Right cardiac atrium (tissue), 5 donors: ENCODE measurements around the gene PLA2G2D. TPM values are rescaled to one million over a fixed set of nuclear protein-coding genes. Genes with fewer than 3 reads are reported as not detected.

Source experiments
- ATAC-seq, 2 donors: fragments of 200-7000 bp; cut with Tn5 transposase; one replicate each; pipeline versions ENCODE4 v1.8.0 to v1.9.1; 2020; ENCODE audit warnings: moderate library complexity in 2 of 2, mild to moderate bottlenecking in 1 of 2
- DNase-seq, 3 donors: peaks; one replicate each; pipeline ENCODE4 v3.0.0-alpha.2; 2020
- H3K27ac ChIP-seq: one replicate; pipeline ENCODE4 v1.5.1; 2013; ENCODE audit warnings: mild to moderate bottlenecking, low read length, control low read depth, moderate library complexity
- H3K27me3 ChIP-seq: one replicate; pipeline ENCODE4 v1.6.1; 2013; ENCODE audit not compliant: control insufficient read depth, insufficient read depth
- H3K4me1 ChIP-seq: one replicate; pipeline ENCODE4 v1.6.1; 2013; ENCODE audit warnings: low read length; ENCODE audit not compliant: control insufficient read depth, insufficient read depth
- H3K4me3 ChIP-seq: one replicate; pipeline ENCODE4 v1.5.1; 2013; ENCODE audit warnings: low read length, control low read depth
- H3K9me3 ChIP-seq: one replicate; pipeline ENCODE4 v1.6.1; 2013; ENCODE audit warnings: low read length; ENCODE audit not compliant: control insufficient read depth
- WGBS: extraction: QIAGEN DNeasy Blood & Tissue Kit; methylation state at CpG from one replicate; pipeline ENCODE4 v1.1.7; 2013; 5-methylcytosine and 5-hydroxymethylcytosine counted together
- intact Hi-C, 4 donors: fragments of 100-400 bp; cut with DNase I; formaldehyde crosslinking; loops; one replicate each; pipeline versions ENCODE4 v1.11.0 to v1.14.0; 2022 to 2023
- polyA plus RNA-seq: library from polyadenylated mRNA; stranded (reverse); fragments of 200-250 nt; gene quantifications from one replicate; pipeline ENCODE4 v1.2.3, GENCODE V29; 2013
- total RNA-seq, 4 donors: library from RNA; stranded (reverse); fragmentation: NEBNext Ultra II Directional; extraction: Animal tissue kit (Norgen Biotek cat#: 25700); gene quantifications; one replicate each; pipeline ENCODE4 v1.2.1, GENCODE V29; 2021
- donor health status: healthy with polysubstance abuse.
- donor health status: DM: no; HTN: yes; CAD: no.
- donor health status: DM: no; HTN: no; CAD: no.
- donor health status: DM: no; HTN: yes; CAD: no; lungs with severe emphysema.
- donor health status: DM: yes; HTN: yes; CAD: no.

The PLA2G2D gene
- total and polyA plus RNA-seq, 5 donors, result not detected

DNA sequence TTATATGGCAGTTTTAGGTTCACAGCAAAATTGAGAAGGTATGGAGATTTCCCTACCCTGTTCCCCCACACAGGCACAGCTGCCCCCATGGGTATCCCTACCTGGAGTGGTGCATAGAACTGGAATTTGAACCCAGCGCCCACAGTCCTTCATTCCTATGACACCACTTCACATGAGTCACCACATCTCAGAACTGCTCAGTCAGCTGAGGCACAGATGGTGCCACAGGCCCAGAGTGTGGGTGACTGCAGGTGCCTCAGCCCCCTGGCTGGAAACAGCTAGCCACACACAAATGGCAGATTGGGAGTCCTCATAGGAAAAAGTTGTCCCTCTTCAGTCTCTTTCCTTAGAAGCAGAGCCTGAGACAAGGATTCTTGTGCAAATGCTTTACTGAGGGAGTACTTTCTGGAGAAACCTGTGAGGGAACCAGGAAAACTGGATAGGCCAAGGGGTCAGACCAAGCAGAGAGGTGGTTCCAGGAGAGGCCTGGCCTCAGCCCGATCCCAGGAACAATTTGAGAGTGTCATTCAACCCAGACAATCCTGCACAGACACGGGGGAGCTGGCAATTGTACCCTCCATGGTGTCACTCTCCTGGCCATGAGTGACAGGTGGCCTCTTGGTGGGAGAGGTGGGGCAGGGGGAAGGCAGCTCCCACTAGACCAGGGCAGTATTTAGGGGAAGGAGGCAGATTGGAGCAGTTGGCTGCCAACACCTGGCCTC is 6.9 kb downstream of the PLA2G2D start:
- intact Hi-C loops, result no loop called here
- 81% methylated on average over 3 of the region's 3 CpGs for WGBS
- H3K27me3 ChIP-seq, result no peaks in the 10 kb centered on the region

DNA sequence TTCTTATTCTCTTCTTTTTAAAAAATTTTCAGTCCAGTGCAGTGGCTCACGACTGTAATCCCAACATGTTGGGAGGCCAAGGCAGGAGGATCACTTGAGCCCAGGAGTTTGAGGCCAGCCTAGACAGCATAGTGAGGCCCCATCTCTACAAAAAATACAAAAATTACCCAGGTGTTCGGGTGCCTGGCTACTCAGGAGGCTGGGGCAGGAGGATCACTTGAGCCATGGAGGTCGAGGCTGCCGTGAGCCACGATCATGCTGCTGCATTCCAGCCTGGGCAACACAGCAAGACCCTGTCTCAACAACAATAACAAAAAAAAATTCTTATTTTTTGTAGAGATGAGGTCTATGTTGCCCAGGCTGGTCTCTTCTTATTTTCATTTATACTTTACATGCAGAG is 7.9 kb downstream of the PLA2G2D start:
- Histone ChIP-seq H3K27me3 (no peaks in the 10 kb centered on the region), H3K4me3 (no peak overlapping the region), H3K27ac (no peak overlapping the region), H3K4me1 (peaks cover 3% of the 10 kb centered on the region), H3K9me3 (no peaks in the 10 kb centered on the region)
- WGBS, result 96% methylated on average over 5 of the region's 5 CpGs
- intact Hi-C loops, result no loop called here
- ATAC-seq, result no peak
- DNase-seq, result no peak

More for the DNA sequence above, 6.9 kb downstream of the PLA2G2D start:
- peaks cover 3% of the 10 kb centered on the region for H3K4me1 ChIP-seq
- H3K9me3 ChIP-seq, result no peaks in the 10 kb centered on the region
- no peak overlapping the region for H3K27ac ChIP-seq
- no peak overlapping the region for H3K4me3 ChIP-seq
- no peak for ATAC-seq
- DNase-seq, result no peak

DNA sequence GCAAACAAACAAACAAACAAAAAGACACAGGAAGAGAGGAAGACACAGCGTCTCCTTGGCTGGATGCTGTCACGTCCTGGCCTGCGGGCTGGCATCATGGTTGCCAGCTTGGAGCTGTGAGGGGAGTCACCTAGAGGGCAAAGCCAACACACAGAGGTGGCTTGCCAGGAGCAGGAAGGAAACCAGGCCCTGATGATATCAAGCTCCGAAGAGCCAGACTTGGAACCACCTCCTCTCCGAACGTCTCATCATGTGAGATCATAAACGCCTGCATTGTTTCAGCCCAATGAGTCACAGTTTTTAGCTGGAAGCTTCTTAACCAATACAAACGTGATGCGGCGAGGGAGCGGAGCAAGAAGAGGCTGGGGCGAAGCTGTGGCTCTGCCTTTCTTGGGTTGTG is 8.7 kb downstream of the PLA2G2D start:
- DNase-seq, result peak in 2 of 3 donors; percentile 43 to 63
- Histone ChIP-seq H3K4me3 (no peak overlapping the region), H3K27me3 (no peaks in the 10 kb centered on the region), H3K9me3 (no peaks in the 10 kb centered on the region), H3K4me1 (peaks cover 3% of the 10 kb centered on the region), H3K27ac (no peak overlapping the region)
- peak; percentile 60 to 80 for ATAC-seq
- intact Hi-C loops, result no loop called here
- WGBS, result 51% methylated on average over 12 of the region's 12 CpGs

DNA sequence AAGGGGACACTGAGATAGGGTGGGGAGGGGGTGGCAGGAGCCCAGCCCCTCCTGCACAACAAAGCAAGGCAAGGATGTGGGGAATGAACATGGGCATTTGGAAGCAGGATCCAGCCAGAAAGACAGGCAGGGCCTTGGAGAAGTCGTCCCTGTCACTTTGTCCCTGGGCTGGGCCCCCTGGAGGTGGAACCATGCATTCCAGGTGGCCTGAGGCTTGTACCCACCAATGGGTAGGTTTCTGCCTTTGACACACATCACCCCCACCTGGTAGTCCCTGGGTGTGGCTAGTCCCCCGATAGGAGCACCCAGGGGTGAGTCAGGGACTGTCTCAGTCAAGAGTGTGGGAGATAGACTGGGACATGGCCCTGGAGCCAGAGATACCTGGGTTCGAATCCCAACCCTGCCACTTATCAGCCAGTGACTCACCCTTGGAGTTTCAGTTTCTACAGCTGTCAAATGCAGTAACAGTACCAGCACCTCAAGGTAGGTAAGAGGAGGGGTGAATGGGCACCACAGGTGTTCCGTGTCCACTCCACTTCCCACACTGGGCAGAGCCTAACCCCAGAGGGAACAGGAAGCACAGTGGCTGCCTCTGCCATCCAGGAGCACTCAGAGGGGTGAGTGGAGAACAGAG is 10.0 kb downstream of the PLA2G2D start:
- H3K4me1 ChIP-seq, result peaks cover 3% of the 10 kb centered on the region
- H3K27ac ChIP-seq, result no peak overlapping the region
- DNase-seq, result no peak
- no peak overlapping the region for H3K4me3 ChIP-seq
- WGBS, result 81% methylated on average over 4 of the region's 4 CpGs
- H3K9me3 ChIP-seq, result no peaks in the 10 kb centered on the region
- intact Hi-C loops, result loop anchor here in 1 of 4 donors (10.0 kb wide), 1 partner anchor 45 kb away; no protein-coding TSS in a partner anchor
- no peaks in the 10 kb centered on the region for H3K27me3 ChIP-seq
- peak in 1 of 2 donors; percentile 20 for ATAC-seq

DNA sequence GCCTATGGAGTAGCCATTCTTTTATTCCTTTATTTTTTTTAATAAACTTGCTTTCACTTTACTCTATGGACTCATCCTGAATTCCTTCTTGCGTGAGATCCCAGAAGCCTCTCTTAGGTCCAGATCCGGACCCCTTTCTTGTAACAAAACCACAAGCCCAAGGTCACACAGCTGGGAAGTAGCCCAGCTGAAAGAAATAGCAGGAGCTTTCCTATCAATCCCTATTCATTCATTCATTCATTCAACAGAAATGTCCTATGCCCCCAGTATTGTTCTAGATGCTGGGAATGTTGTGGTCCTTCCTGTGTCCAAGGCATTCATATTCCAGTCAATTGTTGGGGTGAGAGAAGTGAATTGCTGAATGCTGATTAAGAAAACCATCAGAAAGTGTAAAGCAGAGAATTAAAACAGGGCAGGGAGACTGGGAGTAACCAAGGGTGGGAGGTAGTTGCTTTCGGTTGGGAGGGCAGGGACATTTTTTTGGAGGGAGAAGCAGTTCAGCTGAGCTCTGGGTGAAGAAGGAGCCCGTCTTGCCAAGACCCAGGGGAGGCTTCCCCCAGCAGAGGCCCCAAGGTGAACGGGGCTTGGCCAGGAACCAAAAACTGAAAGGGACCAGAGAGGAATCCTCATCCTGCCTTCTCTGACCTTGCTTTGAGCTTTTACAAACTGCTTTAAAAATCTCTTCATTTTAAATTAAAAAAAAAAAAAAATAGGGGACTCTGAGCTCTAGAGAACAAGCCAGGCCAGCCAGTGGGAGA is 10.8 kb downstream of the PLA2G2D start:
- no peaks in the 10 kb centered on the region for H3K27me3 ChIP-seq
- no peak overlapping the region for H3K27ac ChIP-seq
- H3K9me3 ChIP-seq, result no peaks in the 10 kb centered on the region
- peaks cover 3% of the 10 kb centered on the region for H3K4me1 ChIP-seq
- 45% methylated on average over 5 of the region's 5 CpGs for WGBS
- H3K4me3 ChIP-seq, result no peak overlapping the region
- no peak for ATAC-seq
- intact Hi-C loops, result loop anchor here in 1 of 4 donors (10.0 kb wide), 1 partner anchor 46 kb away; no protein-coding TSS in a partner anchor
- no peak for DNase-seq

DNA sequence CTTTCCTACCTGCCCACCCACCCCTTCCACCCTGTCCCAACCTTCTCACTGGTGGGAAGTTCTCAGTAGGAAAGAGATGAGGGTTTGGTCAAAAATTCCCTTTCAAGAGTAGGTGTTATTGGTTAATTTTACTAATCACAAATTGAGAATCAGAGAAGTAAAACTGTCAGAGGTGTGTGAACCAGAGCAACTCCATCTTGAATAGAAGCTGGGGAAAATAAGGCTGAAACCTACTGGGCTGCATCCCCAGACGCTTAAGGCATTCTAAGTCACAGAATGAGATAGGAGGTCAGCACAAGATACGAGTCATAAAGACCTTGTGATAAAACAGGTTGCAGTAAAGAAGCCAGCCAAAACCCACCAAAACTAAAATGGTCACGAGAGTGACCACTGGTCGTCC is 11.5 kb downstream of the PLA2G2D start:
- intact Hi-C loops, result loop anchor here in 1 of 4 donors (10.0 kb wide), 1 partner anchor 47 kb away; no protein-coding TSS in a partner anchor
- peaks cover 3% of the 10 kb centered on the region for H3K4me1 ChIP-seq
- H3K9me3 ChIP-seq, result no peaks in the 10 kb centered on the region
- DNase-seq (no peak), ATAC-seq (no peak)
- H3K27me3 ChIP-seq, result no peaks in the 10 kb centered on the region
- H3K4me3 ChIP-seq, result no peak overlapping the region
- no peak overlapping the region for H3K27ac ChIP-seq
- WGBS, result 56% methylated on average over 4 of the region's 4 CpGs

DNA sequence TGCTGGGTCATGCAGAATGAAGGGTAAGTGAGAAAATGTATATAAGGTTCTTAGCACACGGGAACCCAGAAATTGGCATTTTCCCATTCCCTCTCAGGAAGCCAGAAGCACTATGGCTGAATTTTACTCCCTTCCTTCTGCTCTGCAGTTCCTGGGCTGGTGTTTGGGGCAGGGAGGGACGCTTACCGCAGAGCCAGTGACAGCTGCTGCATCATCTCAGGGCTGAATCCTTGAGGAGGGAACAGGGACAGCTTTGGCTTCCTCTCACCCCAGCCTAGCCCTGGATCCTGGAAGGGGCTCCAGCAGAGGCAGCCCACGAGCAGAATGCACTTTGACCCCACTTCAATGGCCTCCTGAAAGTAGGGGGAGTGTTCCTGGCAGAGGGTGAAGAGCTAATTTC is 12.0 kb downstream of the PLA2G2D start:
- Histone ChIP-seq H3K9me3 (no peaks in the 10 kb centered on the region), H3K4me3 (no peak overlapping the region), H3K4me1 (peaks cover 3% of the 10 kb centered on the region), H3K27me3 (no peaks in the 10 kb centered on the region), H3K27ac (no peak overlapping the region)
- WGBS, result 75% methylated on average over 4 of the region's 4 CpGs
- intact Hi-C loops, result loop anchor here in 1 of 4 donors (10.0 kb wide), 1 partner anchor 47 kb away; no protein-coding TSS in a partner anchor
- ATAC-seq, result no peak
- no peak for DNase-seq

DNA sequence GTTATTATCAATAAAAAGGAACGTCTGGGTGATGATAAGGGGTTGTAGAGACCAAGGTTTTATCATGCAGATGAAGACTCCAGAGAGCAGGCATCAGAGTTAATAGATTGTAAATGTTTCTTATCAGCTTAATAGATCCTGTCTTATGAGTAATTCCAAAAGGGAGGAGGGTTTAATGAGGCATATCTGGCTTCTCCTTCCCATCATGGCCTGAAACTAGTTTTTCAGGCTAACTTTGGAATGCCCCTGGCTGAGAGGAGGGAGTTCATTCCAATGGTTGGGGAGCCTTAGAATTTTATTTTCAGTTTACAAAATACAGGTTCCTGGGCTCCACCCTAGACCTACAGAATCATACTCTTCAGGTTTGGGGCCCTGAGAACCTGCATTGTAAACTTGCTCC is 13.5 kb downstream of the PLA2G2D start:
- intact Hi-C loops, result loop anchor here in 1 of 4 donors (10.0 kb wide), 1 partner anchor 49 kb away; no protein-coding TSS in a partner anchor
- H3K27ac ChIP-seq, result no peak overlapping the region
- ATAC-seq (no peak), DNase-seq (no peak)
- no peaks in the 10 kb centered on the region for H3K9me3 ChIP-seq
- no peaks in the 10 kb centered on the region for H3K27me3 ChIP-seq
- WGBS, result 19% methylated on average over 1 of the region's 1 CpG
- peaks cover 3% of the 10 kb centered on the region for H3K4me1 ChIP-seq
- no peak overlapping the region for H3K4me3 ChIP-seq

DNA sequence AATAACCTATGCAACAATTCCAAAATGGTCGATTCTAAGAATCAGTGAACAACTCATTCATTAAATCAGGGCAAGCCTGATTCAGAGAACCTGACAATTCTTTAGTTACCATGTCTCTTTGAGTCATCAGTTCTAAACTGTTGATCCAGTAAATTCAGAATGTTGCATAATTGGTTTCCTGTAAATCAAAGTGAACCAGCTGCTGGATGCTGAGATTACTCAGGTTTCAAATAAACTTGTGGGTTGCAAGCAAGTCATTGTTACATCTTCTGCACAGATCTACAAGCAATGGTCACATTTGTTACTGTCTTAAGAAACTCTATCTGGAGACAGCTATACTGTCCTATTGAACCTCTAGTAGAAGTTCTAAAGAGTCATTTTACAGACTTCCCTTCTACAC is 16.5 kb downstream of the PLA2G2D start:
- H3K27me3 ChIP-seq, result no peaks in the 10 kb centered on the region
- DNase-seq, result no peak
- H3K27ac ChIP-seq, result no peak overlapping the region
- no peaks in the 10 kb centered on the region for H3K4me1 ChIP-seq
- ATAC-seq, result no peak
- H3K9me3 ChIP-seq, result no peaks in the 10 kb centered on the region
- WGBS, result 61% methylated on average over 1 of the region's 1 CpG
- H3K4me3 ChIP-seq, result no peak overlapping the region
- intact Hi-C loops, result loop anchor here (5.0 to 10.0 kb wide), 4 partner anchors 44 to 94 kb away; no protein-coding TSS in a partner anchor

DNA sequence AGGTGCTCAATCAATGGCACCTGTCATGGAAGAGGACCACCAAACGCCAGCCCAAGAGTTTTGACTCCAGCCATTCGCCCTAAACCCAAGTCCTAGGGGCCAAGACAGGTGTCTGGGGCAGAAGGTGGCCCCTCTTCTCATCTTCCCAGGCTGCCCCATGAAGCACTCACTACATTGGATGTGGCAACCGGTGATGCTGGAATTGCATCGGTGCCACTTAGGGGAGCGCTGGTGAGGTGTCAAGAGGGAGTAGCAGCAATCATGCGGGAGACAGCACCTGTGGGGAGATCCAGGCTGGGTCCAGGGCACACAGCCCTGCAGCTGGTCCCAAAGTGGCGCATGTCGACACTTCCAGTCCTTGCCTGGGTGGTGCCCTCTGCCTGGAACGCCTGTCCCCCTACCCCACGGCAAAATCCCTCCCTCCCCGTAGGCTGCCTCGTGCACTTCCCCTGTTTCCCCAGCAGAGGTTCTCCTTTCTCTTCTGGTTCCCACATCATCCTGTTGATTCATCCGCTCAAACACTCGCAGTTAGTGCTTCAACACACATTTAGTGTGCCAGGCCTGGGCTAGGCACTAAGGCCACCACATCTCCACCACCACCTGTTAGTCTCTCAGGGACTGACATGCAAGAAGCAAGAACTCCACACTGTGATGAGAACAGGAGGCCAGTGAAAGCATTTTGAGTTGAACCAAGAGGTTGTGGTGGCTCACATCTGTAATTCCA is 18.5 kb downstream of the PLA2G2D start:
- H3K4me1 ChIP-seq, result no peaks in the 10 kb centered on the region
- no peak overlapping the region for H3K4me3 ChIP-seq
- no peak overlapping the region for H3K27ac ChIP-seq
- DNase-seq (peak in 2 of 3 donors; percentile 71 to 78), ATAC-seq (peak; percentile 77 to 82)
- H3K9me3 ChIP-seq, result no peaks in the 10 kb centered on the region
- 37% methylated on average over 14 of the region's 14 CpGs for WGBS
- H3K27me3 ChIP-seq, result no peaks in the 10 kb centered on the region
- intact Hi-C loops, result loop anchor here (5.0 to 10.0 kb wide), 4 partner anchors 47 to 97 kb away; no protein-coding TSS in a partner anchor
